GM18907 (cell line): ENCODE measurements around the gene KCNJ2.

Source experiments
- ATAC-seq: cut with Tn5 transposase; IDR thresholded peaks from one replicate; pipeline ENCODE4 v1.9.1; 2021; ENCODE audit warnings: mild to moderate bottlenecking, moderate library complexity; ENCODE audit not compliant: unreplicated experiment

KCNJ2 gene

DNA sequence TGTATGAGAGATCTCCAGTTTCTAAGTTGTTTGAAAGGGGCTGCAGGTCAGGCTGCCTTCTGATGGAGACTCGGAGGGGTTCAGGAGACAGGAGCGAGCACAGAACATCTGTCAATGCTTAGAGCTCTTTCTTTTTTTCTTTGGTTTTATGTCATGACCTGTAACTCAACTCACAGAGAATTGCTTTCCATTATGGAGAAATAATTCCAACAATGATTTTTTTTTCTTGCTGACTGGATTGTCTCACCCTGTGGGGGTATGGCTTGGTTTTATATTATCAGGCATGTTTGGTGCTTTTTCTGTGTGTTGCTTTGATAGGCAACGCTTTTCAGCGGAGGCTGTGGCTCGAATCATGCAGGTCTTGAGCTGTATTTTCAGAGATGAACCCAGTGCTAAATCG lies 10.7 kb upstream of the KCNJ2 start:
- ATAC-seq: no peak

DNA sequence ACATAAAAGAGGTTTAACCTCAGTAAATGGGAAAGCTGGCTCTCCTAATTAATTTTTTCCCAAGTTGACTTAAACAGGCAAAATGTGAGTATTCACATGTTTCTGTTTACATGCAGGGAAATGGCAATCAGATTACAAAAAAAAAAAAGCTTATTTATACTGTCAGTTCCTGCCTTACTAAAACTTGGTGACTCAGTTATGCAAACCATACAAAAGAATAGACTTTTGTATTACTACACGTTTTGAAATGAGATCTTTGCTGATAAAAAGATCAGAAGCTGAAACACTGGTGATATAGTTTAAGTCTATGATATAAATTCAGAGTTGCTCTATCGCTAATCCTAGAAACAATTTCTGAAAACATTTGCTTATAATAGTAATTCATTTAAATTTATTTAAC lies 9.4 kb upstream of the KCNJ2 start:
- ATAC-seq: no peak

DNA sequence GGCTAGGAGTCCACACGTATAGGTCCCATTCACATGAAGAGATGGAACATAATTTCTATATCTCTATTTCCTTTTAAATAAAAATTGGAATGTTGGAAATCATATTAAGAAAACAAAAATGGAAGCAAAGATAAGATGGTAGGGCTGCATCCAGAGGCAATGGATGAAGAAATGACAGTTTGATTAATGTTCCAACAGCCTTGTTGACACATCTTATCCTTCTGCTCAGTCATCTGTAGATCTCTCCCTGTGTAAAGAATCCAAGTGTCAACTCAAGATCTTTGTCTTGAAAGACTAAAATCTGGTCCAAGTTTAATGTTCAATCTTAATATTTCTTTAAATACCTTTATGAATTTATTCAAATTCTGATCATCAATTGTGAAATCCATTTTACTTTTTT lies 7.8 kb upstream of the KCNJ2 start:
- no peak for ATAC-seq

DNA sequence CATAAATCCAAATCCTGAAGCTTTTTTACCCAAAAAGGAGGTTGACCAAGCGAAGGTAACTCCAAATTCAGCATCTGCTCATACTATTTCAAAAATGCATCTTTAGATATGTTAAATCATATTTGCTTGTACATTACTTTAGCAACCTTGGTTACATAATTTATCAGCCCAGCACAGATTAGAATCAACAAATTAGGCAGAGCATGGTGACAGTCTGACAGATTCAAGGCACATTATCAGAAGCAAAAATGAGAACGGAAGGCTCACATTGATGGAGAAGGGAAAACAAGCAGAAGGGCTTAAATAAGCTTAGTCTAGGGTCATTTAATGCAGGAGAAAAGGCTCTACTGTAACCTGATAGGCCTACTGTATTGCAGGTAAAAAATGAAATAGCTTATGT lies 3.9 kb upstream of the KCNJ2 start:
- ATAC-seq: no peak

DNA sequence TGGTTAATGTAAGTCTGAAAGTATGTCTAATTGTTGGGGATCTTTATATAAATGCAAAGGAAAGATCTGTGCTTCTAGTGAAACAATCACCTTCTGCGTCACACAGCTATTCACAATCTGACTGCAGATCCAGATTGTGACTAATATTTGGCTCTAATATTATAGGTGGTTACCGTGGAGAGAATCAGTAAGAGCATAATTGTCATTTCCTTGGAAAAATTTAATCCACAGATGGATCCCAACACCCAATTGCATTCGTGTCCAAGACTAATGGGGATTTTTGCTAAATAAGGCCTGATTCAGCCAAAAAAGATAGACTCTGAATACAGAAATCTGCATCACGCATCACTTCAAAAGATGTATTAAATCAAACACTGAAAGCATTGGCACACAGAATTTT lies 2.7 kb upstream of the KCNJ2 start:
- ATAC-seq: no peak

DNA sequence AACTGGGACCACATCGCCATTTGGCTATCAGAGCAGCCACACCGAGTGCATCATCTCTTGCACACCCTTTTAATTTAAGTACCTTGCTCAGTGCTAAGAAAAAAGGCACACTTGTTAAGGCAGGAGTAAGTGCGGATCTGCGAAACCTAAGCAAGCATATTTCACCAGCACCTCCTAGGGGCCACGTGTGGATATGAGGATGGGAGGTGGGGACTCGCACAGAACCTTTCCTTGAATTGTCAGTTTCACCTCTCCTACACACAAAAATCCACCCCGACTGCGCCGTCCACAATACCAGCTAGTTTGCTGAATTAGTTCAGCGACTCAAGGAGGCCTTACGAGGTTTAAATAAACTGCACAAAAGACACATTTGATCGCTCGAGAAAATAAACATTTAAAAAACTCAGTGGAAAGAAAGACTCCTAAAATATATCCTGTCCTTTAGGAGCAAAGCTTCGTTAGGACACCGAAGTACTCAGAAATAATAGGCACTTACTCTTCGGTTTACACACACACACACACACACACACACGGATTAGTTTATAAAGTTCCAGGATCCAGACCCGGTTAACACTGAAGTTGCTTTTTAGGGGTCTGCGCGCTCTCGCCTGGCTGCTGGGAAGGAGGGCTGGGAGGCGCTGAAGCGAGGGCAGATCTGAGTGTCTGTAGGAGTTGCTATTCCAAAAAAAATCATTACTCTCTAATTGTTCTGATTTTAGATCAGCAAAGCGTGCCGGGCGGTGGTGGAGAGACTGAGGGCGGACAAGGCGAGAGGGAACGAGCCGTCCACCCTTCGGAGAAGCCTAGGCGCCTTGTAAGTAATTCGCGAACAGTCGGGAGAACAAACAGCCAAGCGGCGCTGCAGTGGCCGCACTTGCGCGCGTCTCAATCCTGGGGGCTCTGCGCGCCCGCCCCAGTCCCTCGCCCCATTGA lies 1.0 kb upstream of the KCNJ2 start:
- ATAC-seq: peak; percentile 29

DNA sequence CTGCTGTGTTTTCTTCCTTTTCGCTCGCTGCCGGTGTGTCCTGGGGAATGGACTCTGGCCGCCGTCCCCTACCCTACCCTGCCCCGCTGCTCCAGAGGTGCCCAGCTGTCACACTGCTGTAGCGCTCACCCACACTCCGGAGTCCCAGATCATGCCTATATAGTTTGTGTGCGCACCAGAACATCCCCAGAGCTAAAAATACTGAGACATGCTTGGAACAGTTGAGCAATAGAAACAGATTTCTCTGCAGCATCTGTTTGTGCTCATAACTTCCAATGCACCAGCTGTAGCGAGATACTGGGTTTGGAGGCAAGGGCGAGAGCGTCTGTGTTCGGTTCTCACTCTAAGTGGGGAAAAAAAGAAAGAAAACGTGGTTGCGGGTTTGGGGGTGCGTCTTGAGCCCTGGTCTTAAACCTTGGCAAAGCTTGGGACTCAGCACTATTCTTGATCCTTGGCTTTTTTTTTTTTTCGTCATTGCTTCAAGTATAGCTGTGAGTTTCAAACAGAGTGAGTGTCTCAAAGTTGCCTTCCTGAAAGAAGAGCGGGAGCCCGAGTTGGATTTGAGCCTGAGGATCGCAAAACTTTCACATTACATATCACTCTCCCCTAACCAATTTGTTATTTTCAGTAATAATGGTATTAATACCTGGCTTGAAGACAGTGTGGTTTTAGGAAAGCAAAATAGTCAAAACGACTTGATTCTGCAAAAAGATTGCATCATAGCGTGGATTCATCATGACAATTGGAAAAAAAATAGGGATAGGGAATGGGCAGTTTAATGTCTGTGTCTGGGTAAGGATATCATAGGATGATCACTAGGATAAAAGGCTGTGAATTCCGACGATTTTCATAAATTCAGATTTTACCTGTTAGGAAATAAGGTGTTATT lies 621 bp downstream of the KCNJ2 start:
- no peak for ATAC-seq

DNA sequence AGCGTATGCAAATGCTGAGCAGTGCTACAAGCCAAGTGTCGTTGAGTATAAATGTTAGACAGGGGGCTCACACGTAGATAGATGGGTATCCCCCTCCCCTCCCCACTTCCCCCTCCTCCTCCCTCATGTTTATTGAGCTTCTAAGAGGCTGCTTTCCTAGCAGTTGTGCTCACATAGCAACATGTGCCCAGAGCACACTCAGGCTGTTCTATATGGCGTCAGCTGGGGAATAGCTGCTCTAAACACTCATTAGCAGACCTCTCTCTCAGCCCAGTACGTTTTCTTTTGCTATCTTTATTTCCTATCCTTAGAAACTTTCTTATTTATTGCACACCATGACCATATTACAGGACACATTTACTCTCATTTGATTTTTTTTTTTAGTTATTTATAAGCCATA lies 1.8 kb downstream of the KCNJ2 start:
- no peak for ATAC-seq

DNA sequence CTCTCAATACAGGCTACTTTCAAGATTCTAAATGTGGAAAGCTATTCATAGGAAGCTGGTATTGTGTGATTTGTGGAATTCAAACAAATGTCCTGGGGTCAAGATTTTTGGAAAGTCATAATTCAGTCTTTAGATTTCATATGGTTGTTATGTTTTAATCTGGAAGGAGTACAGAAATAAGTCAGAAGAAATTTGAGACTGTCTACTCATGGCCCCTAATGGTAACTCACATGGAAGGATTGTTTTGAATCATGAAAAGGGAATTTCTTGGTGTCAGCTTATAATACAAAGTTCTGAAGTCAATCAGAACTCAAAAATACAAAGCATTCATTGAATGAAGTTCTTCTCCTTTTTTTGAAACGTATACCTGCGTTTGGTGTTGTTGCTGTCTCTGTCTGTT lies 3.1 kb downstream of the KCNJ2 start:
- ATAC-seq: no peak

DNA sequence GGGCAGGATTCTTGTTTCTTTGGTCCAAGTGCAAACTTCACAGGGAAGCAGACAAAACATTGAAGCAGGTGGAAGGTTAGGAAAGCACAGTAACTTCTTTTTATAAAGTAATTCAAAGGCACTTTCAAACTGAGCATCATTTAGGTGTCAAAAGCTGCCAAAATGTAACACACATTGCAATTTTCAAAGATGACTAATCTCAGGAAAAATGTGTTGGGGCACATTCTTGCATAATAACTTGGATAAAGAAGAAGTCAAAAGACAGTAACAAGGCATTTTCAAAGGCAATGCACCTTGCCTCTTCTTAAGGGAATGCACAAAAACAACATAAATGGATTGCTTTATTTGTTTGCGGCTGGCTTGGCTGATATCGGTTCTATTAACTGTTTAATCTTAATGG lies 3.6 kb downstream of the KCNJ2 start:
- no peak for ATAC-seq

DNA sequence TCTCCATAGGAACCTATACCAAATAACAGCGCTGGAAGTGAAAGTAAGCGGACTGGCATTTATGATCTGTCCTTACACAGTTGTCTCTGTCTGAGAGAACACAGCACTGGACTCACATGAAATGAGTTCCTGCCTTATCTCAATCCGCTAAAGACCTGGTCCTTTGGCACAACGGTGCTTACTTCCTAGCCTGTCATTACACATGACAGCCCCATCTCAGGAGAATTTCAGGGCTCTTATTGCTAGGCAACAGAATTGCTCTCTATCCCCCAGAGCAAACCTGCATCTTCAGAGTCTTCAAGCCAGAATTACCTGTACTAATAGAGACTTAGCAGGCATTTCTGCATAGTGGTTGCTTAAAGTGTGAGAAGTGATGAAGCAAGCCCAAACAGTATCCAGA lies 4.3 kb downstream of the KCNJ2 start:
- no peak for ATAC-seq

DNA sequence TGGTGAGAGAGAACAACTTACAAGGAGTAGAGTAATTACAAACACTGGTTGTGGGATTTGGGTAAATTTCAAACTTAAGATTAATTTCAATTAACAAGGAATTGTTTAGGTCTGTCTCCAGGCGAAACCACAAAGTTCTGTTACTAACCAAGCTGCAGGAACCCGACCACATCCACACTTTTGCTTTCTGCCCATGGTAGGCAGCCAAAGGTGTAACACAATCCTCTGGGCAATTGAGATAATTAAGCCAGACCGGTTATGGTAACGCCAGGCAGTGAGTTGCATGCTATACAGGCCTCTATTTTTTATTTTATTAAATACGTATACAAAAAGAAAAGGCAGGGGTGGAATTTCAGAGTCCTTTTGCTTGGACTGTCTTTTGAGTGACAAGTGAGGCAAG lies 12.0 kb downstream of the KCNJ2 start:
- no peak for ATAC-seq

DNA sequence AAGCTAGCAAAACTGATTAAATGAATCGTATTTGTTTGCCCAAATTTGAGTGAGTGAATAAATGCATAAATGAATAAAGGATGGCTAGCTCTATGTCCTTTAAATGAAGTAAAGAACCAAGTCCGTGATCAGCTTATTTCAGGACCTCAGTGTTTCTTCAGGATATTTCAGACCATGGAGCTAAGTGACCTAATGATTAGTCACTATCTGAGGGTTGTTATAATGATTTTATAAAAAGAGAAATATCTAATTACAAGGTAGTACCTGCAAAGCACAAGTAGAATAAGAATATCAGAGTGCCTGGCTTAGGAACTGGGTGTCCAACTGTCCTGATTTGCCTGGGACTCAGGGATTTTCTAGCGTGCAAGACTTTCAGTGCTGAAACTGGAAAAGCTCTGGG lies 12.5 kb downstream of the KCNJ2 start:
- no peak for ATAC-seq

DNA sequence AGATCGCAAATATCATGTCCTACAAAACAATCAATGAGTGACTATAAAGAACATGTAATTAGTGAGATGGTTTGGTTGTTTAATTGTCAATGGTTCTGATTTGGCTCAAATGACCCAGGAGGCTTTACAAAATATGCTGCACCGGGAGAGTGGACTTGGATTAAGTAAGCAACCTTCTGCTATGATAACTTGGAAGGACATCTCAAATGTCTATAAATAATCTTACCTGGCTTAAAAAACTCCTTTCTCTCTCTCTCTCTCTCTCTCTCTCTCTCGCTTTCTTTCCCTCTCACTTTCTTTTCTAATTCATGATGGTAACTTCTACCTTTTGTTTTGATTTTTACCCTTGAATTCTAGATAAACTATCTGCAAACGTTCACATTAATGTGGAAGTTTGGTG lies 14.2 kb downstream of the KCNJ2 start:
- no peak for ATAC-seq

DNA sequence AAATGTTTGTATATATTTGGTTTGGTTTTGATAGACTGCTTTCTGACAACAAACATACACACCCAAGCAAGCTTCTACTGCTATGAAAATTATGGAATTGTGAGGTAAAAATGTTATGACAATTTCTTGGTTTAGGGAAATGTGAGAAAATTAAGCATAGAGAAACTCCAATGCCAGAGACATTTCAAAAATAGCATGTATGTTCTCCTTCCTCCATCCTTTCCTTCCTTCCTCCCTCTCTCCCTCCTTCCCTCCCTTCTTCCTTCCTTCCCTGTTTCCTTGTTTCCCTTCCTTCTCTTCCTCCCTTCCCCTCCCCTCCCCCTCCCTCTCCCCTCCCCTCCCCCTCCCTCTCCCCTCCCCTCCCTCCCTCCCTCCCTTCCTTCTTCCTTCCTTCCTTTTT lies 14.9 kb downstream of the KCNJ2 start:
- ATAC-seq: no peak

DNA sequence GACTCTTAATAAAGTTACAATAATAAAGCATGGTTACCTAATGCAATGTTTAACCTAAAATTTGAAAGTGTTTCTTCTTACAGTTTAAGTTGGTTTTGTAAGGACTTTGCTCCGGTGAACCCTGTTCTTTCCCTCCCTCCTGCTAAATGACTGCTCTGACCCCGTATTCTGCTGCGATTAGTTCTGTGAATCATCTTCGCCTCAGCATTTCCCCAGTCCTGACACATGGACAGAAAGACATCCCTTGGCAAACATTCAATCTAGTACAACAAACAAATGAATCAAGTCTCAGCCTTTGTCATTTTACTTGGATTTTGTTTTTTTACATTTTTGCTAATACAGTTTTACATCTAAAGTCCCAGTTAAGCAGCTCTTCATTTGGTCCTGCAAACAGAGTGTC lies 15.4 kb downstream of the KCNJ2 start:
- ATAC-seq: no peak

DNA sequence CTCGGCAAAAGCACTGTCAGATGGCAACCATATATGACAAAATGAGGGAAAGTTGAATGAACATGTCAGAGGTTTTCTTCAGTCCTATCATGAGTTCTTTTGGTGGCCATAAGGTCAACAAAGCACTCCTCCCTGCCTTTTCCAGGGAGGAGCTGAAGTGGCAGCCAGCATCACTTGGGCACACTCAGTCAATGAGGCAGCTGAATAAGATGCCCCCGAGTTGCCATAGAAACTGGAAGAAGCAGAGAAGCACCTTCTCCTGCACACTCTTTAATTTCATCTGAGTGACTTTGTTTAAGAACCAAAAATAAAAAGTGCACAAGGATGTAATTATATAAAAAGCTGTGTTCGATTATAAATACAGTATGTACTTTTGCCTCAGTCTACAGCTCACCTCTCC lies 16.0 kb downstream of the KCNJ2 start:
- ATAC-seq: no peak

DNA sequence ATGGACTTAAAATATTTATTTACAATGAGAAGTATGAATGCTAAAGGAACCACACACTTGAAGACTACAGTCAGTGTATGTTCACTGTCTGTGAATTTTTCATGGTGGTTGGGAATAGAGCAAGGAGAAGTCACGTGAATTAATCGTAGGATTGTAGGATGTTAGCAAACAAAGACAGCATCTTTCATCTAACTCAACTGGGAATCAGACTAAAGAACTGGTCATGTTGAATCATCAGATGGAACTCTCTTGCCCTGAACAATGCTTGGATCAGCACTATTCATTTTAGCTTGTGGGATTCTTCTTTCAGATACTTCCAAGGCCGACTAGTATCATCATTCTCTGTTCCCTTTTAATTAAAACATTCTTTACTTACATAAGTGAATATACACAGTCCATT lies 18.1 kb downstream of the KCNJ2 start:
- no peak for ATAC-seq

DNA sequence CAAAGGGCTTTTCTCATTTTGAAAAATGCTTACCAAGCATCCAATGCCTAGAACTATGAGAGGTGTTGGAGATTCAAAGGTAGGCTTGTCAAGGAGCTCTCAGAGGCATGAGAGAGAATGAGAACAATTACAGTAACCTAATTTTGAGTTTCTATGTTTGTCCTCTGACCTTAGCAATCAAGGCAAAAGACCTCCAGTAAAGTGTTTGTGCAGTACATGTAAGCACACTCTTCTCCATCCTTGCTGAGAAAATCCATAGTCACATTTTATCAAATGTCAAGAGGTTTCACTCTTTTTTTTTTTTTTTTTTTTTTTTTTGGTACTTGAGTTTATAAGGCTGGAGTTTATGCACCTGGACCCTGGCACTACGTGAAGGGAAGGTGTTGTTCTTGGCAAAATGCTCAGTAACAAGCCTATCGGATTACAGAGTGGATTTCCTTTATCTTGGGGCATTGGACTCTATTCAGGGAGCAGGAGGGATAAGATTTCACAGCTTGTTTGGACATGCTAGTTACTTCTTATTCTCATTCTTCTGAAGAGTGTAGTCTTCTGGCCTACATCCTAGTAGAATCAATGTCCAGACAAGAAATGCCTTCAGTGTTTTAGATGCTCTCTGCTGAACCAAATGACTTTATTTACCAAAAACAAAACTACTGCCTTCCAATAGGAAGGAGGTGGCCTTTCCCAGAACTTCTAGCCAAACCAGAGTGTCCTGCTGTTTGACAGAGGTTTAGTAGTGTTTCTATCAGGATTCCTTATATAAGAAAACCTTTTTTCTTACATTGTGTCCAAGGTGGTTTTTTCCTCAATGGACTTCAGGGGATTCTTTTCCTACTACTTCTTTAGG lies 21.9 kb downstream of the KCNJ2 start:
- no peak for ATAC-seq

DNA sequence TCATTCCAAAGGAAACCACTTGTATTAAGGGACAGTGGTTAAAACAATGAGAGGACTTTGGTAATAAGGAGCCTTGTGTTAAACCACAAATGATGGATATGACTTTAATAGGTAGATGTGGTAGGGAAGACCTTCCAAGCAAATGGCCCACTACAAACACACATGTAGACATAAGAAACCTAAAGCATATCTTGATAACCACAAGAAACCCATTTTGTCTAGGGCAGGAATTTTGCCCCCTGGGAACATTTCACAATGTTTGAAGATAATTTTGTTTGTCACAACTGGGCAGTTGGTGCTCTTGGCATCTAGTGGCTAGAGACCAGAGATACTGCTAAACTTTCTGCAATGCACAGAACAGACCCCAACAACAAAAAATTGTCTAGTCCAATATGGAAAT lies 25.8 kb downstream of the KCNJ2 start:
- ATAC-seq: no peak

DNA sequence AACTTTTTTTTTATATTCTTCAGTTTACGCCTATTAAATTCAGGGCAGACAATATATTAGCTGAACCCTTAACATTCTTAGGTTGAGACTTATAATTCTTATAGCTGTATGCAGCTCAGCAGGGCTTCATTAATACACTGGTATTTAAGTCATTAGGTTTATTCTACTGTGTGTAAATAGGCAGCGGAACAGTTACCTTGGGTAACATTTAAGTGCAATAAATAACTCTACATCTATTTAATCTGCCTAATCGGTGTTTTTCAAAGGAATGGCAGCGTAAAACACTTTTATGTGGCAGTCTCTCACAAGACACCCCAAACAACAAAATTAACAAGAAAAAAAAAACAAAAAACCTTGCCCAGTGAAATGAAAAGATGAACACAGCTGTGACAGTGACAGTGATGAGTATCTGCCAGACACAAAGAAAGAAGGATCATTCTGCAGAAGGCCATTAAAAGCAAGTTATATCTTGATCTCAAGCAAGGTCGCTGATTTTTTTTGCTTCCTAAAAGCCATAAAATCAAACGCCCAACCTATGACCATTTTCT lies 32.6 kb downstream of the KCNJ2 start:
- no peak for ATAC-seq
